Adrenal gland (tissue), 12 donors: ENCODE data around the gene CYP11A1. TPM values are rescaled to one million over a fixed set of nuclear protein-coding genes. Genes with fewer than 3 reads are reported as not detected.

Experiments
- DNase-seq, 7 donors: peaks; one replicate each; pipeline ENCODE4 v3.0.0-alpha.2; 2019 to 2020
- H3K27ac ChIP-seq, 5 donors: fragments of 200-600 bp; sonication (generic) in 4 of 5; 1 replicate in 3 of 5; 2 replicates in 2 of 5; pipeline versions ENCODE4 v1.5.1 to v1.8.0; 2016 to 2020; ENCODE audit warnings: mild to moderate bottlenecking in 1 of 5
- H3K27me3 ChIP-seq: fragments of 200-600 bp; 2 replicates; pipeline ENCODE4 v1.8.0; 2021
- H3K36me3 ChIP-seq, 2 donors: fragments of 200-600 bp; replicated peaks in 1 of 2; 1 replicate in 1 of 2; 2 replicates in 1 of 2; pipeline versions ENCODE4 v1.5.1 to v1.8.0; 2018 to 2022
- H3K4me1 ChIP-seq, 2 donors: fragments of 200-600 bp; replicated peaks in 1 of 2; 1 replicate in 1 of 2; 2 replicates in 1 of 2; pipeline versions ENCODE4 v1.5.1 to v1.8.0; 2018 to 2021
- H3K4me3 ChIP-seq, 4 donors: fragments of 200-600 bp; sonication (generic) in 3 of 4; one replicate each; pipeline ENCODE4 v1.5.1; 2016 to 2018
- H3K9me3 ChIP-seq, 3 donors: fragments of 200-600 bp; sonication (generic) in 1 of 3; replicated peaks in 1 of 3; 1 replicate in 2 of 3; 2 replicates in 1 of 3; pipeline versions ENCODE4 v1.5.1 to v1.8.0; 2016 to 2021
- POLR2A ChIP-seq, 2 donors: fragments of 450-650 bp; IDR thresholded peaks; one replicate each; pipeline ENCODE4 v1.6.1; 2017; ENCODE audit warnings: antibody characterized with exemption in 2 of 2, mild to moderate bottlenecking in 2 of 2, moderate library complexity in 1 of 2
- WGBS, 4 donors: extraction: QIAGEN DNeasy Blood & Tissue Kit in 2 of 4; methylation state at CpG; one replicate each; pipeline versions ENCODE4 v1.1.5 to v1.1.7; 2013 to 2017; 5-methylcytosine and 5-hydroxymethylcytosine counted together
- intact Hi-C, 2 donors: fragments of 100-400 bp; cut with DNase I; formaldehyde crosslinking; loops; one replicate each; pipeline versions ENCODE4 v1.14.1 to v1.15.0; 2022 to 2023
- polyA plus RNA-seq, 3 donors: library from polyadenylated mRNA; stranded (reverse); fragments of 200-250 nt in 2 of 3; fragments of 350-450 nt in 1 of 3; fragmentation: Illumina TruSeq in 1 of 3; extraction: RNeasy Lipid Tissue Mini Kit (QIAGEN cat#74804) in 1 of 3; gene quantifications; one replicate each; pipeline ENCODE4 v1.2.3, GENCODE V29; 2013 to 2014
- total RNA-seq, 9 donors: library from RNA; depleted of rRNA in 4 of 9; stranded (reverse); fragments of >200 nt in 4 of 9; fragments of 120-200 nt in 1 of 9; fragmentation: NEBNext Ultra II Directional in 1 of 9; extraction: Animal tissue kit (Norgen Biotek cat#: 25700) in 1 of 9; gene quantifications; one replicate each; pipeline versions ENCODE4 v1.1.0 to v1.2.4, GENCODE V29; 2013 to 2023
- TF ChIP-seq, protein P1 (sequence below), 6 experiments: fragments of 450-650 bp in 4 of 6; fragments of 200-600 bp in 2 of 6; sonication (generic) in 1 of 6; IDR thresholded peaks; 1 replicate in 5 of 6; 2 replicates in 1 of 6; pipeline versions ENCODE4 v1.5.1 to v1.8.0; 2016 to 2021; ENCODE audit warnings: antibody characterized with exemption in 6 of 6, mild to moderate bottlenecking in 2 of 6, moderate library complexity in 1 of 6
- donor health status: healthy with polysubstance abuse.
- donor health status: Bipolar disorder and iron deficiency.
- donor health status: DM: yes; HTN: yes; CAD: no.
- donor health status: DM: no; HTN: no; CAD: no.
- donor health status: DM: no; HTN: no; CAD: no.
- donor health status: DM: yes; HTN: yes; CAD: no.

Gene CYP11A1
- total and polyA plus RNA-seq, 12 donors, result 233 to 5,219 (median 1,366) TPM

GRCh38 chr15:74319596-74320351, 47.7 kb downstream of the CYP11A1 start:
- Histone ChIP-seq H3K4me3 (no peak overlapping the region), H3K27ac (peak overlapping the region in 1 of 5 donors; percentile 45), H3K27me3 (no peaks in the 10 kb centered on the region), H3K4me1 (peaks cover 10 to 19% of the 10 kb centered on the region in 2 donors), H3K9me3 (no peaks in the 10 kb centered on the region), H3K36me3 (no peaks in the 10 kb centered on the region)
- no peak for DNase-seq
- no peak for TF ChIP-seq POLR2A (IDR thresholded peaks at IDR 0.05)
- TF ChIP-seq, protein P1, sequence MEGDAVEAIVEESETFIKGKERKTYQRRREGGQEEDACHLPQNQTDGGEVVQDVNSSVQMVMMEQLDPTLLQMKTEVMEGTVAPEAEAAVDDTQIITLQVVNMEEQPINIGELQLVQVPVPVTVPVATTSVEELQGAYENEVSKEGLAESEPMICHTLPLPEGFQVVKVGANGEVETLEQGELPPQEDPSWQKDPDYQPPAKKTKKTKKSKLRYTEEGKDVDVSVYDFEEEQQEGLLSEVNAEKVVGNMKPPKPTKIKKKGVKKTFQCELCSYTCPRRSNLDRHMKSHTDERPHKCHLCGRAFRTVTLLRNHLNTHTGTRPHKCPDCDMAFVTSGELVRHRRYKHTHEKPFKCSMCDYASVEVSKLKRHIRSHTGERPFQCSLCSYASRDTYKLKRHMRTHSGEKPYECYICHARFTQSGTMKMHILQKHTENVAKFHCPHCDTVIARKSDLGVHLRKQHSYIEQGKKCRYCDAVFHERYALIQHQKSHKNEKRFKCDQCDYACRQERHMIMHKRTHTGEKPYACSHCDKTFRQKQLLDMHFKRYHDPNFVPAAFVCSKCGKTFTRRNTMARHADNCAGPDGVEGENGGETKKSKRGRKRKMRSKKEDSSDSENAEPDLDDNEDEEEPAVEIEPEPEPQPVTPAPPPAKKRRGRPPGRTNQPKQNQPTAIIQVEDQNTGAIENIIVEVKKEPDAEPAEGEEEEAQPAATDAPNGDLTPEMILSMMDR (IDR thresholded peaks at IDR 0.05), result no peak
- 40 to 60% (median 54%) methylated on average over 3 to 8 of the region's 8 CpGs for WGBS, 4 donors
- intact Hi-C loops, result loop anchor here in 1 of 2 donors (5.0 kb wide), 2 partner anchors 192 to 262 kb away; no protein-coding TSS in a partner anchor

DNA sequence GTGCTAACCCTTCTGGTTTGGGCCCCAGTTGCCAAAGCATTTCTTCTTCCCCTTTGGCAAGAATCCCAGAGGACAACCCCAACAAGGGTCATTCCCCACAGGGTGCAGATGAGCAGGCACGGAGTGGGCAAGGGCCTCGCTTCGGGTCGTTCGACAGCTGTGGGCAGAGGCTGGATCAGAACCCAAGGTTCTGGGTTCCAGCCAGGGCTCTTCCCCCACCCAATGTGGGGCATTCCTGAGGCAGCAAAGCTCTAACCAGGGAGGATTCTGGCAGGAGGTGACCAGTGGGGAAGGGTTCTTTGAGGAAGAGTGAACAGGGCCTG, 48.3 kb downstream of the CYP11A1 start:
- peak overlapping the region in 1 of 5 donors; percentile 45 for H3K27ac ChIP-seq
- no peaks in the 10 kb centered on the region for H3K9me3 ChIP-seq
- peaks cover 10 to 19% of the 10 kb centered on the region in 2 donors for H3K4me1 ChIP-seq
- H3K27me3 ChIP-seq, result no peaks in the 10 kb centered on the region
- DNase-seq, result no peak
- 93 to 95% (median 93%) methylated on average over 5 of the region's 5 CpGs; no CpG with 5 or more reads in 1 of the 4 donors for WGBS, 4 donors
- TF ChIP-seq POLR2A (IDR thresholded peaks at IDR 0.05), result no peak
- no peak overlapping the region for H3K4me3 ChIP-seq
- no peaks in the 10 kb centered on the region for H3K36me3 ChIP-seq
- intact Hi-C loops, result no loop called here

DNA sequence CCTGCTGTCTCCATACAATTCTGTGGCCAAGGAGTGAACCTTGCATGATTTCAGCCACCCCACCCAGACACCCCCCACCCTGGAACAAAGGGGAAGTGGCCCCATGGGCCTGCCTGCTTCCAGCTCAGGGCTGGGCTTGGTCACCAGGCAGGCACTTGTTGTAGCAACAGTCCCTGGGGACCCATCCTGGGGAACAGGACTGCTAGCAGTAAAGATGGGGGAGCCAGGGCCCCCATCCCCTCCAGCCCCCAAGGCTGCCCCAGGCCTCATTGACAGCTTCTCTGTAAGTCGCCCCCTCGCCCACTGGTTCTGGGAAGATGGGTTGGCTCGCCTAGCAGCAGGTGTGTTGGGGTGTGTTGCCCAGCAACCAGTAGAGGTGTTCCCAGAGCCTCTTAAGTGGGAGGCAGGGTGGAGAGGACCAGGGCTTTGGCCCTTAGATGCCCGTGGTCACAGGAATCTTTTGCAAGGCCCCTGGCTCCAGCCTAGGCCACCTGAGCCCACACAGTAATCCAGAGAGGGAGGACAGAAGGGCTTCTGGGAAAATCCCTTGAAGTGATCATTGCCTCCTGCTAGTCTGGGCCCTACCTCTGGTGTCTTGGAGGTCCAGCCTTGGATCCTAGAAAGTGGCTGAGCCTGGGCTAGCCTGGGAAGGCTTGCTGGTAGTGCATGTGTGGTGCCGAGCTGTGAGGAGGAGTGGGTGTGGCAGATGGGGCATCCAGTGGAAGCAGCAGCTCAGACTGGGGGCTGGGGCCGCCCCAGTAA, 48.9 kb downstream of the CYP11A1 start:
- H3K36me3 ChIP-seq, result no peaks in the 10 kb centered on the region
- WGBS, 4 donors, result 83 to 100% (median 87%) methylated on average over 3 to 6 of the region's 6 CpGs
- H3K27ac ChIP-seq, result peak overlapping the region in 2 of 5 donors; percentile 49 to 72
- intact Hi-C loops, result no loop called here
- no peak for TF ChIP-seq POLR2A (IDR thresholded peaks at IDR 0.05)
- TF ChIP-seq, protein P1 (IDR thresholded peaks at IDR 0.05), result no peak
- no peaks in the 10 kb centered on the region for H3K27me3 ChIP-seq
- DNase-seq, result peak in 1 of 7 donors; percentile 28
- H3K4me1 ChIP-seq, result peaks cover 10 to 19% of the 10 kb centered on the region in 2 donors
- no peaks in the 10 kb centered on the region for H3K9me3 ChIP-seq
- no peak overlapping the region for H3K4me3 ChIP-seq

GRCh38 chr15:74317820-74318375, 49.5 kb downstream of the CYP11A1 start:
- peak in 6 of 7 donors; percentile 37 to 81 (median 64) for DNase-seq
- Histone ChIP-seq H3K9me3 (no peaks in the 10 kb centered on the region), H3K27ac (peak overlapping the region in 3 of 5 donors; percentile 37 to 72 (median 49)), H3K27me3 (no peaks in the 10 kb centered on the region), H3K4me1 (peaks cover 10 to 18% of the 10 kb centered on the region in 2 donors), H3K36me3 (no peaks in the 10 kb centered on the region), H3K4me3 (no peak overlapping the region)
- intact Hi-C loops, result no loop called here
- TF ChIP-seq, protein P1 (IDR thresholded peaks at IDR 0.05), result no peak
- TF ChIP-seq POLR2A (IDR thresholded peaks at IDR 0.05), result no peak
- WGBS, 4 donors, result 51 to 61% (median 55%) methylated on average over 7 to 8 of the region's 8 CpGs
